ENCODE data around the gene FCGBP.

- TF ChIP-seq EZH2phosphoT487 (IDR thresholded peaks at IDR 0.05; ENCODE audit: borderline replicate concordance, low read length), result no peak
- TF ChIP-seq CTCF (conservative IDR thresholded peaks at IDR 0.05; ENCODE audit: low read depth, low read length), result no peak
- TF ChIP-seq EZH2 (IDR thresholded peaks at IDR 0.05; ENCODE audit: low read length, unreplicated experiment), result no peak
Observed at GRCh38 chr19:39926170-39926760, 8.2 kb downstream of the FCGBP start.
